Activated T-cell treated with anti-CD3 and anti-CD28 coated beads, Interleukin-2, amount 50 U/mL, for 72 hours (primary cell): ENCODE measurements around the gene OGFR. TPM values are rescaled to one million over a fixed set of nuclear protein-coding genes. Genes with fewer than 3 reads are reported as not detected.

ENCODE experiments used
- ATAC-seq, 2 donors: fragments of 150-1000 bp; cut with Tn5 transposase; replicated peaks in 1 of 2; 2 replicates each; pipeline ENCODE4 v1.10.0; 2021; ENCODE audit warnings: moderate library complexity in 2 of 2, mild to moderate bottlenecking in 1 of 2
- DNase-seq, 2 donors: peaks; one replicate each; pipeline ENCODE4 v3.0.0; 2021 to 2022; ENCODE audit warnings: mixed read lengths in 1 of 2
- H3K27ac Mint-ChIP-seq: one replicate; pipeline ENCODE4 v1.8.0; 2022; ENCODE audit warnings: mild to moderate bottlenecking, moderate library complexity, mixed read lengths
- H3K27me3 Mint-ChIP-seq: one replicate; pipeline ENCODE4 v1.8.0; 2022; ENCODE audit warnings: low read depth, mixed read lengths
- H3K36me3 Mint-ChIP-seq, 2 donors: one replicate each; pipeline ENCODE4 v1.8.0; 2022; ENCODE audit warnings: mixed read lengths in 2 of 2, mild to moderate bottlenecking in 1 of 2; ENCODE audit not compliant: insufficient read depth in 2 of 2
- H3K4me1 Mint-ChIP-seq: one replicate; pipeline ENCODE4 v1.8.0; 2022; ENCODE audit warnings: low read depth, mixed read lengths
- H3K4me3 Mint-ChIP-seq, 2 donors: one replicate each; pipeline ENCODE4 v1.8.0; 2022; ENCODE audit warnings: mild to moderate bottlenecking in 2 of 2, mixed read lengths in 2 of 2, moderate library complexity in 2 of 2
- H3K9me3 Mint-ChIP-seq, 2 donors: one replicate each; pipeline ENCODE4 v1.8.0; 2022; ENCODE audit warnings: mixed read lengths in 2 of 2
- total RNA-seq, 2 donors: library from RNA; stranded (reverse); gene quantifications; one replicate each; pipeline ENCODE4 v1.2.3, GENCODE V29; 2022

OGFR gene
- total RNA-seq, 2 donors from 2014 or later = 42.9 to 44.9 TPM

GRCh38 chr20:62828051-62828450 is 23.4 kb downstream of the OGFR start:
- no peaks in the 10 kb centered on the region for H3K27me3 Mint-ChIP-seq
- no peaks in the 10 kb centered on the region for H3K4me1 Mint-ChIP-seq
- no peak for ATAC-seq
- DNase-seq = no peak
- no peak overlapping the region for H3K27ac Mint-ChIP-seq
- no peaks in the 10 kb centered on the region for H3K36me3 Mint-ChIP-seq
- no peaks in the 10 kb centered on the region for H3K9me3 Mint-ChIP-seq
- H3K4me3 Mint-ChIP-seq = no peak overlapping the region

- no peaks in the 10 kb centered on the region for H3K27me3 Mint-ChIP-seq
- H3K9me3 Mint-ChIP-seq = no peaks in the 10 kb centered on the region
- no peak for ATAC-seq
- no peak for DNase-seq
- H3K4me3 Mint-ChIP-seq = no peak overlapping the region
- H3K4me1 Mint-ChIP-seq = no peaks in the 10 kb centered on the region
- no peaks in the 10 kb centered on the region for H3K36me3 Mint-ChIP-seq
- H3K27ac Mint-ChIP-seq = no peak overlapping the region
Measured at GRCh38 chr20:62828511-62829230, 24.0 kb downstream of the OGFR start.

GRCh38 chr20:62829231-62830230 is 24.9 kb downstream of the OGFR start:
- Mint-ChIP-seq H3K4me3 (no peak overlapping the region), H3K36me3 (no peaks in the 10 kb centered on the region), H3K9me3 (no peaks in the 10 kb centered on the region), H3K27ac (no peak overlapping the region), H3K27me3 (no peaks in the 10 kb centered on the region), H3K4me1 (no peaks in the 10 kb centered on the region)
- ATAC-seq (no peak), DNase-seq (no peak)

- Mint-ChIP-seq H3K9me3 (no peaks in the 10 kb centered on the region), H3K27ac (no peak overlapping the region), H3K36me3 (no peaks in the 10 kb centered on the region), H3K27me3 (no peaks in the 10 kb centered on the region), H3K4me3 (no peak overlapping the region), H3K4me1 (no peaks in the 10 kb centered on the region)
- DNase-seq = no peak
- no peak for ATAC-seq
Measured at GRCh38 chr20:62830251-62830650, 25.6 kb downstream of the OGFR start.

GRCh38 chr20:62830821-62831220 is 26.2 kb downstream of the OGFR start:
- Mint-ChIP-seq H3K27ac (no peak overlapping the region), H3K4me3 (no peak overlapping the region), H3K4me1 (no peaks in the 10 kb centered on the region), H3K27me3 (no peaks in the 10 kb centered on the region), H3K9me3 (no peaks in the 10 kb centered on the region), H3K36me3 (no peaks in the 10 kb centered on the region)
- ATAC-seq = no peak
- DNase-seq = no peak

- DNase-seq (no peak), ATAC-seq (no peak)
- Mint-ChIP-seq H3K4me3 (no peak overlapping the region), H3K36me3 (no peaks in the 10 kb centered on the region), H3K27me3 (no peaks in the 10 kb centered on the region), H3K27ac (no peak overlapping the region), H3K4me1 (no peaks in the 10 kb centered on the region), H3K9me3 (no peaks in the 10 kb centered on the region)
Measured at GRCh38 chr20:62831361-62831788, 26.7 kb downstream of the OGFR start.

- no peak overlapping the region for H3K27ac Mint-ChIP-seq
- no peaks in the 10 kb centered on the region for H3K27me3 Mint-ChIP-seq
- H3K4me1 Mint-ChIP-seq = no peaks in the 10 kb centered on the region
- DNase-seq = no peak
- no peaks in the 10 kb centered on the region for H3K36me3 Mint-ChIP-seq
- H3K9me3 Mint-ChIP-seq = no peaks in the 10 kb centered on the region
- ATAC-seq = no peak
- no peak overlapping the region for H3K4me3 Mint-ChIP-seq
Measured at GRCh38 chr20:62831854-62832211, 27.2 kb downstream of the OGFR start.

GRCh38 chr20:62832212-62832922 is 27.7 kb downstream of the OGFR start:
- ATAC-seq (peak in 1 of 2 donors; percentile 37), DNase-seq (no peak)
- Mint-ChIP-seq H3K27ac (no peak overlapping the region), H3K9me3 (no peaks in the 10 kb centered on the region), H3K27me3 (no peaks in the 10 kb centered on the region), H3K4me1 (no peaks in the 10 kb centered on the region), H3K4me3 (peak overlapping the region in 1 of 2 donors; percentile 29), H3K36me3 (no peaks in the 10 kb centered on the region)

- ATAC-seq = no peak
- no peaks in the 10 kb centered on the region for H3K9me3 Mint-ChIP-seq
- H3K4me3 Mint-ChIP-seq = peak overlapping the region in 1 of 2 donors; percentile 29
- DNase-seq = no peak
- no peaks in the 10 kb centered on the region for H3K36me3 Mint-ChIP-seq
- no peaks in the 10 kb centered on the region for H3K4me1 Mint-ChIP-seq
- H3K27me3 Mint-ChIP-seq = no peaks in the 10 kb centered on the region
- H3K27ac Mint-ChIP-seq = no peak overlapping the region
Measured at GRCh38 chr20:62832951-62833391, 28.3 kb downstream of the OGFR start.

GRCh38 chr20:62834967-62835730 is 30.5 kb downstream of the OGFR start:
- H3K4me1 Mint-ChIP-seq = no peaks in the 10 kb centered on the region
- no peak overlapping the region for H3K4me3 Mint-ChIP-seq
- no peaks in the 10 kb centered on the region for H3K36me3 Mint-ChIP-seq
- DNase-seq (no peak), ATAC-seq (no peak)
- H3K27ac Mint-ChIP-seq = no peak overlapping the region
- H3K27me3 Mint-ChIP-seq = no peaks in the 10 kb centered on the region
- H3K9me3 Mint-ChIP-seq = no peaks in the 10 kb centered on the region

- ATAC-seq (no peak), DNase-seq (no peak)
- no peak overlapping the region for H3K4me3 Mint-ChIP-seq
- no peak overlapping the region for H3K27ac Mint-ChIP-seq
- H3K4me1 Mint-ChIP-seq = no peaks in the 10 kb centered on the region
- no peaks in the 10 kb centered on the region for H3K9me3 Mint-ChIP-seq
- no peaks in the 10 kb centered on the region for H3K36me3 Mint-ChIP-seq
- H3K27me3 Mint-ChIP-seq = no peaks in the 10 kb centered on the region
Measured at GRCh38 chr20:62835931-62836861, 31.6 kb downstream of the OGFR start.
